HepG2 (cell line): ENCODE data around the gene HYAL2. TPM values are rescaled to one million over a fixed set of nuclear protein-coding genes. Genes with fewer than 3 reads are reported as not detected.
A peak's percentile ranks its signal among the peaks of the same experiment; 100 is the strongest.

ENCODE experiments used
- CHCHD3 ChIP-seq: sonication (generic); formaldehyde crosslinking; IDR thresholded peaks from 2 replicates; pipeline ENCODE4 v1.8.0; 2022; ENCODE audit warnings: mild to moderate bottlenecking, missing genetic modification reagents, moderate library complexity
- HOXA3 ChIP-seq: sonication (generic); formaldehyde crosslinking; IDR thresholded peaks from 2 replicates; pipeline ENCODE4 v1.5.0; 2020; ENCODE audit warnings: missing genetic modification reagents
- KDM3A ChIP-seq: IDR thresholded peaks from 2 replicates; pipeline ENCODE4 v1.6.1; 2018; ENCODE audit warnings: low read depth, missing compliant biosample characterization
- MXI1 ChIP-seq: IDR thresholded peaks from 3 replicates; pipeline ENCODE4 v1.6.1; 2012; ENCODE audit warnings: low read depth, low read length, inconsistent platforms, borderline replicate concordance
- NR0B2 ChIP-seq: sonication (generic); formaldehyde crosslinking; IDR thresholded peaks from 2 replicates; pipeline ENCODE4 v1.4.0; 2020; ENCODE audit warnings: mild to moderate bottlenecking, missing genetic modification reagents
- SOX13 ChIP-seq, 3 experiments: fragments of 450-650 bp in 1 of 3; sonication (generic) in 1 of 3; formaldehyde crosslinking in 1 of 3; IDR thresholded peaks in 2 of 3; conservative IDR thresholded peaks in 1 of 3; 2 replicates each; pipeline versions ENCODE4 v1.5.0 to v1.6.1; 2016 to 2020; ENCODE audit warnings: antibody characterized with exemption in 1 of 3, mild to moderate bottlenecking in 1 of 3, missing compliant biosample characterization in 1 of 3, missing genetic modification reagents in 1 of 3, moderate library complexity in 1 of 3
- TBX2 ChIP-seq: sonication (generic); formaldehyde crosslinking; IDR thresholded peaks from 2 replicates; pipeline ENCODE4 v1.5.0; 2020; ENCODE audit warnings: missing genetic modification reagents, mild to moderate bottlenecking, borderline replicate concordance
- TBX3 ChIP-seq: fragments of 450-650 bp; IDR thresholded peaks from 2 replicates; pipeline ENCODE4 v1.6.1; 2017; ENCODE audit warnings: antibody characterized with exemption, mild to moderate bottlenecking, inconsistent platforms, borderline replicate concordance
- XRCC5 ChIP-seq: fragments of 200-400 bp; formaldehyde crosslinking; optimal IDR thresholded peaks from 2 replicates; pipeline ENCODE3; 2017; ENCODE audit warnings: mild to moderate bottlenecking, low read length
- ZGPAT ChIP-seq: IDR thresholded peaks from 2 replicates; pipeline ENCODE4 v1.6.1; 2016; ENCODE audit warnings: mild to moderate bottlenecking
- ZNF280B ChIP-seq: sonication (generic); formaldehyde crosslinking; IDR thresholded peaks from 2 replicates; pipeline ENCODE4 v1.5.0; 2020; ENCODE audit warnings: missing genetic modification reagents, mild to moderate bottlenecking, borderline replicate concordance
- ZNF713 ChIP-seq: sonication (generic); formaldehyde crosslinking; IDR thresholded peaks from 2 replicates; pipeline ENCODE4 v1.4.0; 2020; ENCODE audit warnings: mild to moderate bottlenecking, missing genetic modification reagents
- ZNF788 ChIP-seq: sonication (generic); formaldehyde crosslinking; IDR thresholded peaks from 2 replicates; pipeline ENCODE4 v1.5.0; 2020; ENCODE audit warnings: mild to moderate bottlenecking, missing genetic modification reagents, borderline replicate concordance
- ZNF839 ChIP-seq: sonication (generic); formaldehyde crosslinking; IDR thresholded peaks from 2 replicates; pipeline ENCODE4 v1.4.0; 2020; ENCODE audit warnings: missing genetic modification reagents, mild to moderate bottlenecking, borderline replicate concordance
- polyA plus RNA-seq, 8 experiments: library from polyadenylated mRNA; depleted of rRNA in 3 of 8; stranded (reverse) in 7 of 8; unstranded in 1 of 8; fragments of >200 nt; fragmentation: Illumina TruSeq in 4 of 8; extraction: Trizol in 4 of 8; gene quantifications; 2 replicates each; pipeline versions ENCODE4 v1.2.1 to v1.2.3, GENCODE V29; 2011 to 2016; ENCODE audit warnings: low read depth in 4 of 8, missing spikeins in 1 of 8, mixed read lengths in 1 of 8; ENCODE audit not compliant: insufficient read depth in 1 of 8
- total RNA-seq, 5 experiments: library from RNA; depleted of rRNA; stranded (reverse); fragments of >200 nt; fragmentation: Illumina TruSeq; extraction: Trizol; gene quantifications; 2 replicates each; pipeline ENCODE4 v1.2.3, GENCODE V29; 2016; ENCODE audit warnings: low read depth in 1 of 5
- TF ChIP-seq, protein P1 (sequence below): sonication (generic); formaldehyde crosslinking; IDR thresholded peaks from 2 replicates; pipeline ENCODE4 v1.5.1; 2020; ENCODE audit warnings: mild to moderate bottlenecking, missing genetic modification reagents, moderate library complexity
- TF ChIP-seq, protein P2 (sequence below): sonication (generic); formaldehyde crosslinking; IDR thresholded peaks from 2 replicates; pipeline ENCODE4 v1.5.0; 2020; ENCODE audit warnings: missing genetic modification reagents
- TF ChIP-seq, protein P3 (sequence below): IDR thresholded peaks from 2 replicates; pipeline ENCODE4 v1.6.1; 2016; ENCODE audit warnings: low read depth, borderline replicate concordance

The HYAL2 gene
- total and polyA plus RNA-seq, 2 of the 13 experiments (the other 11 are each of a cell fraction or from before 2014, with no cell fraction given): 76.2 to 102 TPM

GRCh38 chr3:50272911-50273688 lies 49.4 kb downstream of the HYAL2 start (continued):
- TF ChIP-seq HOXA3 (peak; percentile 96), ZGPAT (peak; percentile 67; the same call in 1 of the 2 replicates), ZNF280B (peak; percentile 39; the same call in 1 of the 2 replicates), MXI1 (peak; percentile 72; the same call in 1 of the 3 replicates), KDM3A (CRISPR knock-in tag) (peak; percentile 97), ZNF839 (peak; percentile 78; the same call in 1 of the 2 replicates), TBX2 (CRISPR knock-in tag) (peak; percentile 61; the same call in 1 of the 2 replicates), SOX13 (IDR thresholded peaks at IDR 0.05) (no peak), SOX13 (CRISPR knock-in tag; conservative IDR thresholded peaks at IDR 0.05 in 1 of 2, IDR thresholded peaks at IDR 0.05 in 1 of 2) (peak in 1 of 2 experiments; percentile 28; a peak in 2 of 4 replicates), ZNF713 (CRISPR knock-in tag) (peak; percentile 82; the same call in 1 of the 2 replicates), ZNF788 (CRISPR knock-in tag) (peak; percentile 58; the same call in 1 of the 2 replicates), TBX3 (peak; percentile 50; the same call in 1 of the 2 replicates), CHCHD3 (CRISPR knock-in tag) (peak; percentile 18; the same call in 1 of the 2 replicates), NR0B2 (CRISPR knock-in tag) (peak; percentile 43; the same call in 1 of the 2 replicates), XRCC5 (peak; percentile 37)
- TF ChIP-seq, protein P1, sequence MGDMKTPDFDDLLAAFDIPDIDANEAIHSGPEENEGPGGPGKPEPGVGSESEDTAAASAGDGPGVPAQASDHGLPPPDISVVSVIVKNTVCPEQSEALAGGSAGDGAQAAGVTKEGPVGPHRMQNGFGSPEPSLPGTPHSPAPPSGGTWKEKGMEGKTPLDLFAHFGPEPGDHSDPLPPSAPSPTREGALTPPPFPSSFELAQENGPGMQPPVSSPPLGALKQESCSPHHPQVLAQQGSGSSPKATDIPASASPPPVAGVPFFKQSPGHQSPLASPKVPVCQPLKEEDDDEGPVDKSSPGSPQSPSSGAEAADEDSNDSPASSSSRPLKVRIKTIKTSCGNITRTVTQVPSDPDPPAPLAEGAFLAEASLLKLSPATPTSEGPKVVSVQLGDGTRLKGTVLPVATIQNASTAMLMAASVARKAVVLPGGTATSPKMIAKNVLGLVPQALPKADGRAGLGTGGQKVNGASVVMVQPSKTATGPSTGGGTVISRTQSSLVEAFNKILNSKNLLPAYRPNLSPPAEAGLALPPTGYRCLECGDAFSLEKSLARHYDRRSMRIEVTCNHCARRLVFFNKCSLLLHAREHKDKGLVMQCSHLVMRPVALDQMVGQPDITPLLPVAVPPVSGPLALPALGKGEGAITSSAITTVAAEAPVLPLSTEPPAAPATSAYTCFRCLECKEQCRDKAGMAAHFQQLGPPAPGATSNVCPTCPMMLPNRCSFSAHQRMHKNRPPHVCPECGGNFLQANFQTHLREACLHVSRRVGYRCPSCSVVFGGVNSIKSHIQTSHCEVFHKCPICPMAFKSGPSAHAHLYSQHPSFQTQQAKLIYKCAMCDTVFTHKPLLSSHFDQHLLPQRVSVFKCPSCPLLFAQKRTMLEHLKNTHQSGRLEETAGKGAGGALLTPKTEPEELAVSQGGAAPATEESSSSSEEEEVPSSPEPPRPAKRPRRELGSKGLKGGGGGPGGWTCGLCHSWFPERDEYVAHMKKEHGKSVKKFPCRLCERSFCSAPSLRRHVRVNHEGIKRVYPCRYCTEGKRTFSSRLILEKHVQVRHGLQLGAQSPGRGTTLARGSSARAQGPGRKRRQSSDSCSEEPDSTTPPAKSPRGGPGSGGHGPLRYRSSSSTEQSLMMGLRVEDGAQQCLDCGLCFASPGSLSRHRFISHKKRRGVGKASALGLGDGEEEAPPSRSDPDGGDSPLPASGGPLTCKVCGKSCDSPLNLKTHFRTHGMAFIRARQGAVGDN: peak; percentile 90
- TF ChIP-seq, protein P2, sequence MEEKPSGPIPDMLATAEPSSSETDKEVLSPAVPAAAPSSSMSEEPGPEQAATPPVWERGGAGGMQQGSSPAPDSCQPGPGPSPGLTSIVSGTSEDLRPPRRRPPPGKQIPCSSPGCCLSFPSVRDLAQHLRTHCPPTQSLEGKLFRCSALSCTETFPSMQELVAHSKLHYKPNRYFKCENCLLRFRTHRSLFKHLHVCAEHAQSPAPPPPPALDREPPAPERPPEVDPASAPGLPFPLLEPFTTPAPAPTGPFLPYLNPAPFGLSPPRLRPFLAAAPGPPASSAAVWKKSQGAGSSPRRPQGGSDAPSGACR: 0 out of 2 replicates have a peak, but pooled peaks have one; percentile 45
- TF ChIP-seq, protein P3, sequence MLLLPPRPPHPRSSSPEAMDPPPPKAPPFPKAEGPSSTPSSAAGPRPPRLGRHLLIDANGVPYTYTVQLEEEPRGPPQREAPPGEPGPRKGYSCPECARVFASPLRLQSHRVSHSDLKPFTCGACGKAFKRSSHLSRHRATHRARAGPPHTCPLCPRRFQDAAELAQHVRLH (CRISPR knock-in tag): peak; percentile 72; the same call in 1 of the 2 replicates
